ENCODE data around the gene ASXL2.

The ASXL2 gene

DNA sequence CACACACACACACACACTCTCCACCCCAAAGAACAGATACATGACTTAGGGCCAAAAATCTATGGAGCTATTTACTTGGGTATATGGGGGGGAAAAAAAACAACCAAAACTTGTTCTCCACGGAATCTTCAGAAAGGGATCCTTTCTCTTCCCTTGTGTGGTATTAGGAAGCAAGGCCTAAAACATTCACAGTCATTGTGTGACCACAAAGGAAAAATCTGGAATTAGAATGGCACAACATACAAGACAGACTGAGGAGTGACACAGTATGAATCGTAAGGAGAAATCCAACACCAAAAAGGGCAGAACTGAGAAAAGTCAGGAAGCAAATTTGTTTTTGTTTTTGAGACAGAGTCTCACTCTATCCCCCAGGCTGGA, 70.3 kb downstream of the ASXL2 start:
- DNase-seq (ENCODE audit: insufficient read length, low spot score), result no peak
- FAIRE-seq, result no peak

DNA sequence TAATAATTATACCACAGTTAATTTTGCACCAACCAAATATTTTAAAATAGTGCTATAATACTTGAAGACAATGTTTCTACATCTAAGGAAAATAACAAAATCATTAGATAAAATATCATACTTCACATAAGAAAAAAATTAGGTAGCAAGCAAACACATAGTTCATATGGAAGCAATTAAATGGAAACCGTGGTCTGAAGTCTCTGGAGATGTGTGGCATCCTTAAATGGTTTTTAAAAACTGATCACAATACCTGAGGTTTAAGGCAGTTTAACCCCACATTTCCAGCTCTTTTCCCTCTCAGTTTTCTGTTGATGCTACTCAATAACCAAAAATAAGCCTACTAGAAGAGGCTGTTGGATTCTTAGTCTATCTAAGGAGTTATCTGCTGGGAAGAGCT, 71.3 kb downstream of the ASXL2 start:
- DNase-seq (ENCODE audit: insufficient read length, low spot score) (no peak), FAIRE-seq (no peak)

DNA sequence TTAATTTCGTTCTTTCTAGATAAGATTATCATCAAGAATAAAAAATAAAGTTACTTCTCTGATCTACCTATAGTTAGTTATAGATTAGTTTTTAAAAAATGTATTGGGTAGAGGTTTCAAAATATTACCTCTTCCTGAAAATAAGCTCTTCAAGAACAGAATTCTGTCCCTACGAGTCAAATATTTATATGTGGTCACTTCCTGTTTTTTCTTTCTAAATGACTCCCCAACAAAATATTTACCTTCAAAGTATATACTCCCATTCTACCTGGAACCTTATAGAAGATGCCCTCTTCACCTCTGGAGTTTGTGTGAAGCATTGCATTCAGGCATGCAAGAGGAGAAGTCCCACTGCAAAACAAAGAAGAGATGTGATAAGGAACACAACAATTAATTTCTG, 72.3 kb downstream of the ASXL2 start:
- FAIRE-seq (no peak), DNase-seq (ENCODE audit: insufficient read length, low spot score) (no peak)

DNA sequence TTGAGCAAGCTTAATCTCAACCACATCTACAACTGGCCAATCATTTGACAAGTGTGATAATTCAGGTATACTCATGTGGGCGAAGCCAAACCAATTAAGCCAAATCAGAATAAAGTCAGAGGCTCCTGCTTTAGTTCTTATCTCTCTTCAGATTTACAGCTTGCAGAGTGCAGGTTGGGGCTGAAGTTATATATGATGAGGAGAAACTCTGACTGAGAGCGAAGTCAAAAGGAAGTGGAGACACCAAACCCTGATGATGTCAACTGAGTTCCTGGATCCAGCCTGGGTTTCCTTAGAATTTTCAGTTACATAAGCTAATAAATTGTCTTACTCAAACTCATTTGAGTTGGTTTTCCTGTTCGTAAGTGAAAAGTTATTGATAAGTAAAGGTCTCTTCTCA, 73.9 kb downstream of the ASXL2 start:
- FAIRE-seq (no peak), DNase-seq (ENCODE audit: insufficient read length, low spot score) (no peak)

DNA sequence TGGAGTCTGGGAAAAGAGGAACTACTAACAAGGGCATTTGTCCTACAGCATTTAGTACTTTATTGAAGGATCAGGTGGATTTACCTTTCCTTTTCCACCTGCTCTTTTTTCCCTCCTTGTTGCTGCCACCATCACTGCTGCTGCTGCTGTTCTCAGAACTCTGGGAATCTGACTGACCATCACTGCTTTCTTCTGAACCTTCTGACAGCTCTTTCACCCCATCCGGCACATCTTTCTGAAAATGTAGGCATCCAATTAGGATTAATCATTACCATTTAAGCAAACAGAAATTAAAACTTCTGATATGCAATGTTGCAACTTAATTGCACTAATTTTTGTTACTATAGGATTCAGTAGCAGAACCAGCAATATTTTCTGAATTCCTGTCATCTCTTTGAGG, 79.0 kb downstream of the ASXL2 start:
- DNase-seq (ENCODE audit: insufficient read length, low spot score) (no peak), FAIRE-seq (no peak)

DNA sequence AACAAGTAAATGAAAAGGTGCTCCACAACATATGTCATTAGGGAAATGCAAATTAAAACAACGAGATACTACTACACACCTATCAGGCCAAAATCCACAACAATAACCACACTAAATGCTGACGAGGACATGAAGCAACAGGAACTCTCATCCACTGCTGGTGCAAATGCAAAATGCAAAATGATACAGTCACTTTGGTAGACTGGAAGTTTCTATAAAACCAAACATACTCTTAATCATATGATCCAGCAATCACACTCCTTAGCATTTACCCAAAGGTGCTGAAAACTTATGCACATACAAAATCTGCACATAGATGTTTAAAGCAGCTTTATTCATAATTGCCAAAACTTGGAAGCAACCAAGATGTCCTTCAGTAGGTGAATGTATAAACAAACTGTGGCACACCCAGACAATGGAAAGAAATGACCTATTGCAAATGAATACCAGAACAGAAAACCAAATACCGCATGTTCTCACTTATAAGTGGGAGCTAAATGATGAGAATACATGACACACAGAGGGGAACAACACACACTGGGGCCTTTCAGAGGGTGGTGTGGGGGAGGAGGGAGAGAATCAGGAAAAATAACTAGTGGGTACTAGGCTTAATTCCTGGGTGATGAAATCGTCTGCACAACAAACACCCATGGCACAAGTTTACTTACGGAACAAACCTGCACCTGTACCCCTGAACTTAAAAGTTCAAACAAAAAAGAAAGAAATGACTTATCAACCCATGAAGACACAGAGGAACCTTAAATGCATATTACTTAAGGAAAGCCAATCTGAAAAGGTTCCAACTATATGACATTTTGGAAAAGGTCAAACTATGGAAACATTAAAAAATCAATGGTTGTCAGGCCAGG, 80.4 kb downstream of the ASXL2 start:
- DNase-seq (ENCODE audit: insufficient read length, low spot score), result no peak
- no peak for FAIRE-seq

DNA sequence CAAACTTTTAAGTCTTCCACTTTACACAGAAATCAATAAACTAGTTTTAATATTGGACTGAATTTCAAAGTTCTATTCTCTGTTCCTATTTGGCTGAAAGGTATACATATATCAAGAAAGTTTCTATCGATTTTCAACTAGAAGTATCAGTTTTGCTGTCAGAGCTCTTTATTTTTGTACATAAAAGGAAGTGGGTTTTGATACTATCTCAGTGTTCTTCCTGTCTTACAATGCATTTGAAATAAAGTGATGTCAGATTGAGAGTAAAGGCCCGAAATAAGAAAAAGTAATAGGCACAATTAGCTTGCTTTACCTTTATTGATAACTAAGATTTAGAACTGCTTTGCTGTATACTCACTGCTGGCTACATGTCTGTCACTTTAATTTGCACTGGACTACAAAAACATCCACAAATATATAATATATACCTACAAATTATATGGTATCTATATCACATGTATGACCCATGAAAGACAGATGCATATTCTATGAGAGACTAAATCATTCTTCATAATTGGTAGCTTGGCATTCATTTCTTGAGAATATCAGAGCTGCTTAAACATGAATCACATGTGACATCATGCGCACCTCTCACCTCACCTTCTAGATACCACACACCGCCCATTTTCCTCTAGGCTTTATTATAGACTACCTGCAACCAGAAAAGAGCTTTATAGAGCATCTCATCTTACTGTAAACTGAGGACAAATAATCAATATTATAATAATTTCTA, 83.6 kb downstream of the ASXL2 start:
- FAIRE-seq, result peak; percentile 81
- no peak for DNase-seq (ENCODE audit: insufficient read length, low spot score)

DNA sequence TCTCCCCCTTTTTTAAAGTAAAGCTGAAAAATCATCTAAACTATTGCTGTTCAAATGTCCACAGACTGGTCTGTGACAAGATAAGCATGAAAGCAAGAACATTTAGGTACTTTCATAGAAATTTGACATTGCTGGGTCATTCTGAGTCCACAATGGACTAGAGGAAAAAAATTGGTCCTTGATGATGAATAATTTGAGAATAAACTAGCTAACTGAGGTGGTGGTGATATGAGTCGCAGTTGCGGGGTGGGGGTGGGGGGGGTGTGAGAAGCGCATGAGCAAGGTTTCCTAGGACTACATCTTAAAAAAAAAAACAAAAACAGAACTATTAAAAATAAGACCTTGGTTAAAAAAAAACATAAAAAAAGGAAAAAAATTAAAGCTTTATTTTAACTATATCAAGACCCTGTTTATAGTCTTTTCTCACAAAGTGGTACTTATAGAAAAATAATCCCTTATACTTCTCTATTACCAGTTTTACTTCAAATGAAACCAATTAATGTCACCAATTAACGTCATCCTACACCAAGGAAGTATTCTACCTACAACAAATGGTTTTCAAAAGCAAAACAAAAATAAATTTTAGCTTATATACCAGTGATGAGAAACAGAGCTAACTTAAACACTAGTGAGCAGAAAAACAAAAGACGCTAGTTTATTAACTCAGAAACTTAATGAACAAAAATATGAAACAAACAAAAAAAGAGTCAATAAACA, 88.1 kb downstream of the ASXL2 start:
- DNase-seq (ENCODE audit: insufficient read length, low spot score) (no peak), FAIRE-seq (no peak)

DNA sequence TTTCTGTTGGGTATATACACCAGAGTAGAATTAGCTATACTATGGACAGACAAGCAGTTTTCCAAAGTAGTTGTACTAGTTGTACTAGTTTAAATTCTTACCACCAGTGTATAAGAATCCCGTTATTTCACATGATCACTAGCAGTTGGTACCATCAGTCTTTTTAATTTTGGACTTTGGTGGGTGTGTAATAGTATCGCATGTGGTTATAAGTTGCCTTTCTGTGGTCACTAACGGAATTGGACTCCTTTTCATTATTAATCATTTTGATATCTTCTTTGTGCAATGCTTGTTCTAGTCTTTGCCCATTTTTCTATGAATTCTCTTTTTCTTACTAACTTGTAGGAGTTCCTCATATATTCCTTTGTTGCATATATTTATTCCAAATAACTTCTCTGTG, 89.8 kb downstream of the ASXL2 start:
- DNase-seq (ENCODE audit: insufficient read length, low spot score), result no peak
- peak; percentile 18 for FAIRE-seq

DNA sequence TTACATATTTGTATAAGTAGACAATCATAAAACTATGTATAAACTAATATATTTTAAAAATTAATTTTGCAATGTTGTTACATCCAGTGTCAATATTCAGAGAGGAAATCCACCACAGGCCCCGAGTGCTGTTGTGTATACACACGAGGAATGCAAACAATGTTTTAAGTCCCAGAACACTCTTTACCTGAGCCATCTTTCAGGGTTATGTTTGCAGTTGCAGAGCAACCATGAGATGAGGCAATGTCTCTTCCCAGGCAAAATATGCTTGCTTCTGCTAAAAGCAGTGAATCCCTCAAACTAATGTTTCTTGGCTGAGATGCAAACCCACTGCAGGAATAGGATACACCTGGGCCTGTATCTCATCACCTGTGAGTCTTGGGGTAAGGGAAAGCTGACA, 91.3 kb downstream of the ASXL2 start:
- DNase-seq (ENCODE audit: insufficient read length, low spot score) (no peak), FAIRE-seq (no peak)

DNA sequence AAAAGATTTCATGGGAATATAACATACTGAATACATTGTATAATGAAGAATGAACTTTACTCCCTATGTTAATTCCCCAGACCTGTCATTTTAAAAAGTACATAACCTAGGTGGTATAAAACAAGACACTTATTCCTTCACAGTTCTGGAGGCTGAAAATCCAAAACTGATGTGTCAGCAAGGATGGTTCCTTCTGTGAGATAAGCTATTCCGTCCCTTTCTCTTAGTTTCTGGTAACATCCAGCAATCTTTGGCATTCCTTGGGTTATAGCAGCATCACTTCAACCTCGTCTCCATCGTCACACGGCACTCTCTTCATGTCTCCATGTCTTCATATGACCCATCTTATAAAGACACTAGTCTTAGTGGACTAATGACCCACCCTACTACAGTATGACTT, 93.9 kb downstream of the ASXL2 start:
- DNase-seq (ENCODE audit: insufficient read length, low spot score), result no peak
- FAIRE-seq, result no peak

DNA sequence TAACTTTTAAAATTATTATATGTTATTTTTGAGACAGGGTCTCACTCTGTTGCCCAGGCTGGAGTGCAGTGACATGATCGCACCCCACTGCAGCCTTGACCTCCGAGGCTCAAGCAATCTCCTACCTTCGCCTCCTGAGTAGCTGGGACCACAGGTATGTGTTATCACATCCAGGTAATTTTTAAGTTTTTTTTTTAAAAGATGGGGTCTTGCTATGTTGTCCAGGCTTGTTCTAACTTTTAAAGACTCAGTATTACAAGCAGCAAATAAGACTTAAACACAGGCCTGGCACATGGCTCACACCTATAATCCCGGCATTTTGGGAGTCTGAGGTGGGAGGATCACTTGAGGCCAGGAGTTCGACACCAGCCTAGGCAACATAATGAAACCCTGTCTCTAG, 101.2 kb downstream of the ASXL2 start:
- DNase-seq (ENCODE audit: insufficient read length, low spot score), result no peak
- no peak for FAIRE-seq

DNA sequence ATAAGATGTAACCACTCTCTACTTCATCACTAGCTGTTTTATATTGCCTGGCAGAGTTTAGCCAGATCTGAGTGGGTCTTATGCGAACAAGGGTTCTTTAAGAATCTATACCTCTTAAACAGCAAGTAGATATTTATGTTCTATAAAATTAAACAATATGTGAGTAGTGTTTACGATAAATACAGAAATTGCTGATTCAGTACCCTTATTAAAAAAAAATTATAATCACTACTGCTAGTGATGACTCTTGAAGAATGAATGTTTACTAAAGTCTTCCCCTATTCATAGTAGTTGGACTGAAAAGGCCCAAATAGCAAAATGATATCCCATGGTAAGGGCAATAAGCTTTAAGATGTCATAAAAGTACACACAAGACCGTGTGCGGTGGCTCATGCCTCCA, 106.2 kb downstream of the ASXL2 start:
- FAIRE-seq, result no peak
- DNase-seq (ENCODE audit: insufficient read length, low spot score), result no peak

DNA sequence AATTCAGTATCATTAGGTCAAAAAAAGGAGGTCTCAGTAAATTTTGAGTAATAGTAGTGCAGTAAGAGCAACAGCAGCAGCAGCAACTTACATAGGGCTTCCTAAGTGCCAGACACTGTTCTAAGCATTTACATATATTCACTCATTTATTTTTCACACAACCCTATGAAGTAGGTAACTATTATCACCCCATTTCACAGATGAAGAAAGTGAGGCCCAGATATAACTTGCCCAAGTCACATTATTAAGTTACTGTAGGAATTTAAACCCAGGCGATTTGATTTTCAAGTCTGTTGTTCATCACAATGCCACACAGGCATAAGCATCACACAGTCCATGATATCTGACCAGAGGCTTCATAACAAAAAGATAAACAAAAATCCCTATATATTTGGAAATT, 114.7 kb downstream of the ASXL2 start:
- FAIRE-seq, result no peak

DNA sequence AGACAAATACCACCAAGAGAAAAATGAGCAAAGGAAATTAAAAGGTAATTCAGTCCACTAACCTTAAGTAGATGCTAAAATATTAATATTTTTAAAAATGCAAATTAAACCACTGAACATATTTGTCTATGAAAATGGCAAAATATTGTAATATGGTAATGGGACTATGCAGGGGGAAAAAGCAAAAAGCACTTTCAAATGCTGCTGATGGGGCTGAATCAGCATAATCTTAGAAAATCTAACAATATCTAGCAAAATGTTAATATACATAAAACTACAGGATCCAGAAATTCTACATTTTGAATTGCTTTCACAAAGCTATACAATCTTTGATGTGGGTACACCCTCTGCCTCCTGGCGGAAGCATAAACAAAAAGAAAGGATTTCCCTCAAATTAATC, 118.0 kb downstream of the ASXL2 start:
- DNase-seq (ENCODE audit: insufficient read length, low spot score) (no peak), FAIRE-seq (no peak)

More for the DNA sequence above, 114.7 kb downstream of the ASXL2 start:
- no peak for DNase-seq (ENCODE audit: insufficient read length, low spot score)

DNA sequence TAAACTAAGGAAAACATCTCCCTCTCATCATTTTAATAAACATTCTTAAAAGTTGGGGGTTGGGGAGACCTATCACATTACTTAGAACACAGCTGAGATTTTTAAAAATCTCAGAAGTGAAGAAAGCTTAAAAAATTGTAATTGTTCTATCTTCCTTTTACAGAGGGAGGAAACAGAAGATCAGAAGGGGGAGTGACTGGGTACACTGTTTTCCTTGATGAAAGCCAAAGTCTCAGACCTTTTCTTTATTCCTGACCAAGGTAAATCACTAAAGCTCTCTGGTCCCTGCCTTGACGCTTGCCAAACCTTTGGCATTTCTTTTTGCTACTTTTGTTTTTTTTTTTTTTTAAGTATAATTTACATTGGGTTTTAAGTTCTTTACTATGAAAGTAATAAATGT, 119.9 kb downstream of the ASXL2 start:
- DNase-seq (ENCODE audit: insufficient read length, low spot score), result no peak
- no peak for FAIRE-seq

DNA sequence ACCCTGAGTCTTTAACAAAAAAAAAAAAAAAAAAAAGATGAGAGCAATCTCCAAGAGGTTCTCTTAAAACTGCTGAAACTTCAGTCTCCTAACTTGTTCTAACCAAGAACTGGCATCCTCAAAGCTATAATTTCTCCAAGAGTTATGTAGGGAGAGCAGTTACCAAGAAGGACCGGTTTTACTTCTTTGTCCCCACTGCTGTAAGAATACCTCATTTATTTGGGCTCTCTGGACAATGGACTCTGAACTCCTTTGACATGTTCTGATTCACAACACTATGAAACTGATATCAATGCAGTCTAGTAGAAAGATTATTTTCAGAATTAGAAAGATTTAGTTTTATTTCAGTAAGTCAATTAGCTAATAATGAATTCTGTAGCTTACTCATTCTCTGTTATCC, 120.4 kb downstream of the ASXL2 start:
- DNase-seq (ENCODE audit: insufficient read length, low spot score) (no peak), FAIRE-seq (peak; percentile 11)

DNA sequence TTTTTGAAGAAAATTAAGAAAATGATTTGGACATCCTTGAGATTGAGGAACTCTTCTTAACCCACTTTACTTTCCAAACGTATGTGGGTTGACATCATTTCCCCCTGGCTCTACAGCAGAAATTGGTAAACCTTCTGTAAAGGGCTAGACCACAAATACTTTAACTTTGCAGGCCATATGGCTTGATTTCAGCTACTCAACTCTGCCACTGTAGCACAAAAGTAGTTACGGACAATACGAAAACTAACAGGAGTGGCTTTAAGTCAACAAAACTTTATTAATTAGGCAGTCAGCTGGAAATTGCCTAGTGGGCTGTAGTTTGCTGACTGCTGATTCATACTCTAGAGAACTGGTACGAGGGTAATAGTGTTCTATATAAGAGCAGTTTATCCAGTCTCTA, 121.8 kb downstream of the ASXL2 start:
- DNase-seq (ENCODE audit: insufficient read length, low spot score), result no peak
- FAIRE-seq, result no peak

DNA sequence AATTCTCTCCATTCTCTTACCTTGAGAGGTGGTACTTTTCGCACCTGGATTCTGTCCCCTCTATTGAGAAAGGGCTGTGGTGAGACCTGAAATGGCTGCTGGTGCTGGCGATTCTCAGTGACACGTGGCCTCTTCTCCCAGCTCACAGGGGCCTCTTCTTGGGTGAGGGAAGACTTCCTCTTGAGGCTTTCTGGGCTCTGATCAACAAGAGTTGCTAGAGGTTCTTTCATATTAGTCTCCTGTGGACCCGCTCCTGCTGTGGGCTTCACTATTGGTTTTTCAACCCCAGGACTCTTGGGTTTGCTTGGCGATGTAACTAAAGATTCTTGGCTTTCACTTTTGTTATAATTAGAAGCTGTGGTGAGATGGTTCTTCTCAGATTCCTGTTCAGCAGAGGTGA, 128.6 kb downstream of the ASXL2 start:
- DNase-seq (ENCODE audit: insufficient read length, low spot score), result no peak
- FAIRE-seq, result no peak

DNA sequence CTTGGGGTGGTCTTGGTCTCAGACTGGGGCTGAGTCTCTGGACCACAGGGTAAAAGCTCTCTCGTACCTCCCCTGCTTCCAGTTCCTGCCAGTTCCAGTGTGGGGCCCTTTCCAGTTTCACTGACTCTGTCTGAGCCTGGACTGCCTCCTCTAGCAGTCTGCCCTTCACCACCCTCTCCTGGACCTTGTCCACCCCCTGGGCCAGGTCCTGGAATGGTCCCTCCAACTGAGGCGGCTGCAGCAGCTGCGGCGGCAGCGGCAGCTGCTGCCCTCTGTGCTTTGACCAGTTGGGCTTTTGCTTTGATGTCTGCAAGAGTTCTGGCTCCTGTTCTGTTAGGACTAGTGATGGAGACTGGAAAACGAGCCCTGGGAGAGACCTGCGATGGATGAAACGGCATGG, 134.2 kb downstream of the ASXL2 start:
- FAIRE-seq (no peak), DNase-seq (ENCODE audit: insufficient read length, low spot score) (no peak)

DNA sequence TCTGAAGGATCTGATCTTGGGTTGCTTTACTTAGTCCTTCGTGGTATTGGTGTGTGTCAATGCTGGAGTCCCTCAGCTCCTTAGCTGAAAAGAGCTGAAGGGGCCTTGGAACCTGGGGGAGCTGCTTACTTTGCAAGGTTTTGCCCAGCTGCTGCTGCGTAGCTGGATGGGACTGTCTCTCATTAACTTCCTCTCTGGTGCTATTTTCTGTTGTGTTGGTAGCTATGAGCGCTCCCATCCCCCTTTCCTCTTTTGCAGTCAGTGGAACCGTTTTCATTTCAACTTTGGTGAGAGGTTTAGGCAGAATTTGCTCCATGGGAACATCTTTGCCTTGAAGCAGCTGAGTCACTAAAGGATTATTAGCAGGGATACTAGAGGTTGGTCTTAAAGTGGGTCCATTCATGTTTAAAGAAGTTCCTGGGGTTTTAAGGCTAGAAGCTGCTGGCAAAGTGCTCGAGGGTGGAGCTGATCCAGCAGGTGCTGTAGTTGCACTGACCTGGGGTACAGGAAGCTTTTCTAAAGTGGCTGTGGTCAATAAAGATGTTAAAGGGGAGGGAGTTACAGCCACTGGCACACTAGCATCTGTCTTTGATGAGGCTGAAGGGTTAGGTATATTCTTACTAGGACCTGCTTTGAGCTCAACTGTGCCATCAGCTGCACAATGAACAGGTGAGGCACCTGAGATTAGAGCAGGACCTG, 135.0 kb downstream of the ASXL2 start:
- FAIRE-seq (no peak), DNase-seq (ENCODE audit: insufficient read length, low spot score) (no peak)
